Osteocyte (in vitro differentiated cells): Measurements from ENCODE around the gene MYEF2. TPM values are rescaled to one million over a fixed set of nuclear protein-coding genes. Genes with fewer than 3 reads are reported as not detected.

Experiments
- DNase-seq: peaks from one replicate; pipeline ENCODE4 v3.0.0; 2021; ENCODE audit warnings: mixed read lengths; ENCODE audit not compliant: unreplicated experiment; ENCODE audit errors: extremely low spot score
- H3K27ac Mint-ChIP-seq: one replicate; pipeline ENCODE4 v1.8.0; 2021; ENCODE audit warnings: mild to moderate bottlenecking, mixed read lengths; ENCODE audit not compliant: unreplicated experiment
- H3K27me3 Mint-ChIP-seq: one replicate; pipeline ENCODE4 v1.8.0; 2021; ENCODE audit warnings: mixed read lengths; ENCODE audit not compliant: unreplicated experiment
- H3K36me3 Mint-ChIP-seq: one replicate; pipeline ENCODE4 v1.8.0; 2021; ENCODE audit warnings: mixed read lengths; ENCODE audit not compliant: unreplicated experiment
- H3K4me1 Mint-ChIP-seq: one replicate; pipeline ENCODE4 v1.8.0; 2021; ENCODE audit warnings: mixed read lengths; ENCODE audit not compliant: unreplicated experiment
- H3K4me3 Mint-ChIP-seq: one replicate; pipeline ENCODE4 v1.8.0; 2021; ENCODE audit warnings: mild to moderate bottlenecking, moderate library complexity, mixed read lengths; ENCODE audit not compliant: unreplicated experiment
- H3K9me3 Mint-ChIP-seq: one replicate; pipeline ENCODE4 v1.8.0; 2021; ENCODE audit warnings: mixed read lengths; ENCODE audit not compliant: unreplicated experiment
- CTCF ChIP-seq: fragments of 200-600 bp; sonication (generic); IDR thresholded peaks from 2 replicates; pipeline ENCODE4 v1.5.0; 2021; ENCODE audit warnings: antibody characterized with exemption, mild to moderate bottlenecking, moderate library complexity
- total RNA-seq: library from RNA; stranded (reverse); gene quantifications from 2 replicates; pipeline ENCODE4 v1.2.1, GENCODE V29; 2021

The MYEF2 gene
- total RNA-seq, 1 donor from 2014 or later = 27.4 TPM

- no peak for TF ChIP-seq CTCF
- H3K27ac Mint-ChIP-seq = no peak overlapping the region
- DNase-seq = no peak
- peaks cover 15% of the 10 kb centered on the region for H3K4me1 Mint-ChIP-seq
- H3K27me3 Mint-ChIP-seq = no peaks in the 10 kb centered on the region
- no peaks in the 10 kb centered on the region for H3K9me3 Mint-ChIP-seq
- H3K36me3 Mint-ChIP-seq = peaks cover 24% of the 10 kb centered on the region
- no peak overlapping the region for H3K4me3 Mint-ChIP-seq
These were observed 28.2 kb downstream of the MYEF2 start for GRCh38 chr15:48149858-48150257.

- no peak overlapping the region for H3K27ac Mint-ChIP-seq
- H3K9me3 Mint-ChIP-seq = no peaks in the 10 kb centered on the region
- peaks cover 30% of the 10 kb centered on the region for H3K4me1 Mint-ChIP-seq
- peaks cover 23% of the 10 kb centered on the region for H3K36me3 Mint-ChIP-seq
- DNase-seq = no peak
- H3K4me3 Mint-ChIP-seq = no peak overlapping the region
- H3K27me3 Mint-ChIP-seq = no peaks in the 10 kb centered on the region
- TF ChIP-seq CTCF = no peak
These were observed 30.7 kb downstream of the MYEF2 start for GRCh38 chr15:48147358-48147757.

GRCh38 chr15:48145923-48146322, 32.2 kb downstream of the MYEF2 start:
- DNase-seq = no peak
- H3K27me3 Mint-ChIP-seq = no peaks in the 10 kb centered on the region
- H3K4me3 Mint-ChIP-seq = no peak overlapping the region
- no peak for TF ChIP-seq CTCF
- no peaks in the 10 kb centered on the region for H3K9me3 Mint-ChIP-seq
- H3K36me3 Mint-ChIP-seq = peaks cover 16% of the 10 kb centered on the region
- no peak overlapping the region for H3K27ac Mint-ChIP-seq
- H3K4me1 Mint-ChIP-seq = peaks cover 30% of the 10 kb centered on the region

- H3K9me3 Mint-ChIP-seq = no peaks in the 10 kb centered on the region
- no peak overlapping the region for H3K4me3 Mint-ChIP-seq
- peaks cover 26% of the 10 kb centered on the region for H3K4me1 Mint-ChIP-seq
- no peak for TF ChIP-seq CTCF
- H3K36me3 Mint-ChIP-seq = peaks cover 16% of the 10 kb centered on the region
- H3K27ac Mint-ChIP-seq = peak overlapping the region; percentile 9
- DNase-seq = no peak
- H3K27me3 Mint-ChIP-seq = no peaks in the 10 kb centered on the region
These were observed 33.2 kb downstream of the MYEF2 start for GRCh38 chr15:48144889-48145288.

GRCh38 chr15:48143856-48144255, 34.2 kb downstream of the MYEF2 start:
- peak overlapping the region; percentile 2 for H3K27ac Mint-ChIP-seq
- no peaks in the 10 kb centered on the region for H3K27me3 Mint-ChIP-seq
- H3K4me1 Mint-ChIP-seq = peaks cover 23% of the 10 kb centered on the region
- no peak for DNase-seq
- TF ChIP-seq CTCF = no peak
- no peak overlapping the region for H3K4me3 Mint-ChIP-seq
- H3K9me3 Mint-ChIP-seq = no peaks in the 10 kb centered on the region
- peaks cover 14% of the 10 kb centered on the region for H3K36me3 Mint-ChIP-seq
